Kidney epithelial cell (primary cell): ENCODE measurements around the gene RBM17. TPM values are rescaled to one million over a fixed set of nuclear protein-coding genes. Genes with fewer than 3 reads are reported as not detected.
A peak's percentile ranks its signal among the peaks of the same experiment; 100 is the strongest.

Source experiments
- DNase-seq: peaks from one replicate; pipeline ENCODE4 v3.0.0-alpha.2; 2010; ENCODE audit warnings: low read depth
- H3K27me3 ChIP-seq: 2 replicates; pipeline ENCODE4 v1.6.0; 2011; ENCODE audit warnings: low read length; ENCODE audit not compliant: control insufficient read depth, insufficient read depth
- H3K36me3 ChIP-seq: 2 replicates; pipeline ENCODE4 v1.5.1; 2011; ENCODE audit warnings: low read length; ENCODE audit not compliant: control insufficient read depth, insufficient read depth
- H3K4me3 ChIP-seq: 2 replicates; pipeline ENCODE4 v1.5.1; 2011; ENCODE audit warnings: low read depth, mild to moderate bottlenecking, control low read depth, low read length
- total RNA-seq: library from RNA; depleted of rRNA; stranded (reverse); fragments of >200 nt; gene quantifications from 2 replicates; pipeline ENCODE4 v1.2.3, GENCODE V29; 2015
- TF ChIP-seq, protein P1 (sequence below): IDR thresholded peaks from 2 replicates; pipeline ENCODE4 v1.5.1; 2011; ENCODE audit warnings: mild to moderate bottlenecking, moderate library complexity, low read length, control low read depth, inconsistent platforms; ENCODE audit not compliant: insufficient read depth, poor library complexity, severe bottlenecking

Gene RBM17
- total RNA-seq, 1 donor from 2014 or later: 37.8 TPM

DNA sequence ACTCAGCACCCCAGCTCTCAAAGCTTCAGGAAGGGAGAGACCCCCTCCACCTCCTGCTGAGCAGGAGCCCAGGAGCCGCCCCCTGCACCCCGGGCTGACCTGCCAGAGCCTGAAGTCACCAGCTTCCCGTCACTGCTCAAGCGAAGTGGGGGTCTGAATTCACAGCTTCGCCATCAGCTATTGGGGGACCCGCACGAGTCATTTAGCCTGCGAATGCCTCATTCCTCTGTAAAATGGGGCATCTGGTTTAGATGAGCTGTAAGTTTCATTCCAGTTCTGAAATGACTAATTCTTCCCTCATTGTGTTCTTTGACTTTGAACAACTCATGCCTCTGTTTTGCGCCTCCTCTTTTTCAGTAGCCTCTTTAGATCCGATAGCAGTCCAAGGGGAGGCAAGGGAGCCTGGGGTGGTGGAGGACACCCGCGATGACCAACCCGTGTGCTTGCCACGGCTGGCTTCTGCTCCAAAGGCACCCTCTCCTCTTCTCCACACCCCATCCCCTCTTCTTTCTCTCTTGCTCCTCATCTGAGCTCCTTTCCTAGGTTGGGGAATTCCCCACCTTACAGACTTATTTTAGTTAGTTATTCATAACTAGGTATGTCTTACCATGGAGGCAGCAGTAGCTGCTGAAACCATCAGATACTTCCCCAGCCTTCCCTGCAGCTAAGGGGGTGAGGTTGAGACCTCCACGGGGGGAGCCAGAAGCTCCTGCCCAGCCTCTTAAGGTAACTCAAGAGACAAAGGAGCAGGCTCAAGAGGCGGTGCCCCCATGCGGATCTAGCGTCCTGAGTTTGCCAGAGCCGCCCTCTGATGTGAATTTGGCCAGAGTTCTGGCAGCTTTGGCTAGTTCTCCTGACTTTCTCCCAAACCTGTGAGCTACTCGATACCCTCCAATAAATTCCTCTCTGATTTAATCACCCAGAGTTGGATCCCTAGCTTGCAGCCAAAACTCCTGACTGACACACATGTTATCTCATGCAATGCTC, 47.7 kb downstream of the RBM17 start:
- peak; percentile 19 for DNase-seq
- H3K27me3 ChIP-seq: no peaks in the 10 kb centered on the region
- H3K36me3 ChIP-seq: no peaks in the 10 kb centered on the region
- TF ChIP-seq, protein P1, sequence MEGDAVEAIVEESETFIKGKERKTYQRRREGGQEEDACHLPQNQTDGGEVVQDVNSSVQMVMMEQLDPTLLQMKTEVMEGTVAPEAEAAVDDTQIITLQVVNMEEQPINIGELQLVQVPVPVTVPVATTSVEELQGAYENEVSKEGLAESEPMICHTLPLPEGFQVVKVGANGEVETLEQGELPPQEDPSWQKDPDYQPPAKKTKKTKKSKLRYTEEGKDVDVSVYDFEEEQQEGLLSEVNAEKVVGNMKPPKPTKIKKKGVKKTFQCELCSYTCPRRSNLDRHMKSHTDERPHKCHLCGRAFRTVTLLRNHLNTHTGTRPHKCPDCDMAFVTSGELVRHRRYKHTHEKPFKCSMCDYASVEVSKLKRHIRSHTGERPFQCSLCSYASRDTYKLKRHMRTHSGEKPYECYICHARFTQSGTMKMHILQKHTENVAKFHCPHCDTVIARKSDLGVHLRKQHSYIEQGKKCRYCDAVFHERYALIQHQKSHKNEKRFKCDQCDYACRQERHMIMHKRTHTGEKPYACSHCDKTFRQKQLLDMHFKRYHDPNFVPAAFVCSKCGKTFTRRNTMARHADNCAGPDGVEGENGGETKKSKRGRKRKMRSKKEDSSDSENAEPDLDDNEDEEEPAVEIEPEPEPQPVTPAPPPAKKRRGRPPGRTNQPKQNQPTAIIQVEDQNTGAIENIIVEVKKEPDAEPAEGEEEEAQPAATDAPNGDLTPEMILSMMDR: peak; percentile 19
- no peak overlapping the region for H3K4me3 ChIP-seq

DNA sequence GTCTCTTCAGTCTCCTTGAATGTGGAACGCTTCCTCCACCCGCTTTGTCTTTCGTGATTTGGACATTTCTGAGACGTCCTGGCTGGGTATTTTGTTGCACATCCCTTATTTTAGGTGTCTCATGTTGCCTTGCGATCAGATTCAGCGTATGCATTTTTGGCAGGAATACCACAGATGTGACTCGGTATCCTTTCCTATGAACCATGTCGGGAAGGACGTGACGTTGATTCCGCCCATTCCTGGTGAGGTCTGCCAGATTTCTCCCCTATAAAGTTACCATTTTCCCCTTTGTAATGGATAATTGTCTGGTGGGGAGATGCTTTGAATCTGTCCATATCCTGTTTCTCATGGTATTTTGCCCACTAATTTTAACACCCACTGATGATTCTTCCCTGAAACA, 49.6 kb downstream of the RBM17 start:
- H3K4me3 ChIP-seq: no peak overlapping the region
- TF ChIP-seq, protein P1: no peak
- no peaks in the 10 kb centered on the region for H3K36me3 ChIP-seq
- H3K27me3 ChIP-seq: no peaks in the 10 kb centered on the region
- no peak for DNase-seq

DNA sequence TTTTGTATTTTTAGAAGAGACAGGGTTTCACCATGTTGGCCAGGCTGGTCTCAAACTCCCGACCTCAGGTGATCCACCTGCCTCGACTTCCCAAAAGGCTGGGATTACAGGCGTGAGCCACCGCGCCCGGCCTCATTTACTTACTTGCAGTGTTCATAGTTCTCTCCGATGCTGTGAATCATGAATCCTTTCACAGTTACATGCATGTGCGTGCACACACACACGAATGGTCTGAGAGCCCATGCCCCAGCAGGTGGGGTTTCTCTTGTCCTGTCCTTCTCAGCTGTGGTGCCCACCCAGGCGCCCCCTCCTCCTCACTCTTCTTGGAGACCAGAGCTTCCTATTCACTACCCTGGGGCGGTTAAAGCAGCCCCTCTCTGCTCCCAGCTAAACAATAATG, 50.6 kb downstream of the RBM17 start:
- H3K27me3 ChIP-seq: no peaks in the 10 kb centered on the region
- DNase-seq: no peak
- TF ChIP-seq, protein P1: no peak
- no peak overlapping the region for H3K4me3 ChIP-seq
- H3K36me3 ChIP-seq: no peaks in the 10 kb centered on the region

DNA sequence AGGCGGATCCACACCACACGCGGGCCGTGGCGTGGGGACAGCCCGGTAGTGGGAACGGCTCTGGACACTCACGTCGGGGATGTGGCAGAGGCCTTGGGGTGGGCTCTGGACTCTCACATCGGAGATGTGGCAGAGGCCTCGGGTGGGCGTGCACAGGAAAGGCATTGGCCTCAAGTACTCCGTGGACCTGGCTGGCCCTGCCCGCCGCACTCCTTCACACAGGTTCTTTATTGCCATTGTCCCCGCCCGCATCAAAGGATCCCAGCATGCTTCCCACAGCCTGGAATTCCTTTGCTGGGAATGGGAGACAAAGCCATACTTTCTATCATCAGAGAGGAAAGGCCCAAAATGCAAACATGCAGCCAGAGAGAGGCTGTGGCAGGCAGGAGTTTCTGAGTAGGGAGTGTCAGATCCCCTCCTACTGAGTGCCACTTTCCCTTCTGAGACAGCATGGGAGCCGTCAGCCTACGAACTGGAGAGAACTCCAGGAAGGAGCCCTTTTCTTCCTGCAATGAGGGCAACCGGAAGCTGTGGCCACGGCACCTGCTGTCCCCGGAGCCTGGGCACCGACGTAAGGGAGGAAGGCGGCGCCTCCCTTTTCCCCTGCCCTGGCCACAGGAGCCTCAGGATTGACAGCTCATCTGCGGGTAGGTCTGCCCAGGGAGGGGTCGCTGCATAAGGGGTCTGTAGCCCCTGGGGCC, 51.5 kb downstream of the RBM17 start:
- H3K4me3 ChIP-seq: no peak overlapping the region
- TF ChIP-seq, protein P1: no peak
- H3K36me3 ChIP-seq: no peaks in the 10 kb centered on the region
- DNase-seq: no peak
- no peaks in the 10 kb centered on the region for H3K27me3 ChIP-seq

DNA sequence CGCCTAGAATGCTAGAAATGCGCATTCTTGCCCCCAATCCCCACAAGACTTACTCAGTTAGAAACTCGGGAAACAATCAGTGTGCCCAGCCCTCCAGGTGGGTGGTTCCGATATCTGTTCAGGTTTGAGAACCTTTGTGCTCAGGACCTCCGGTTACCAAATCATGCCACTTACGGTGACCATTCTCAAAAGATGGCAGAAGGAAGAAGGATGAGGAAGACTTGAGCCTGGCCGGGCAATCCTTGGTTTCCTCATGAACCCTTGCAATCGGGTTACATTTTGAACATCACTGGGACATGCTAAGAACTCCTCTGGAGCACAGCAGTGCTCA, 52.1 kb downstream of the RBM17 start:
- no peak overlapping the region for H3K4me3 ChIP-seq

More for the DNA sequence above, 52.1 kb downstream of the RBM17 start:
- no peak for DNase-seq
- TF ChIP-seq, protein P1: no peak
- Histone ChIP-seq H3K36me3 (no peaks in the 10 kb centered on the region), H3K27me3 (no peaks in the 10 kb centered on the region)
